A673 (cell line): ENCODE results near the gene MVB12A. TPM values are rescaled to one million over a fixed set of nuclear protein-coding genes. Genes with fewer than 3 reads are reported as not detected.

Source experiments
- BruUV-seq: library from RNA; stranded (reverse); fragments of 400-500 nt; replicated peaks from 2 replicates; lab custom pipeline; 2021; lab: Mats Ljungman, UMichigan
- CTCF ChIA-PET: fragments of 300-600 bp; sonication (Branson Sonifier 250); formaldehyde crosslinking; loops from one replicate; lab custom pipeline; 2022; ENCODE audit warnings: antibody characterized with exemption; lab: Charles Lee
- POLR2A ChIA-PET: fragments of 300-600 bp; sonication (Branson Sonifier 250); formaldehyde crosslinking; loops from one replicate; lab custom pipeline; 2022; ENCODE audit warnings: antibody characterized with exemption; ENCODE audit not compliant: low non-redundant PET; lab: Charles Lee
- DNase-seq: peaks from one replicate; pipeline ENCODE4 v3.0.0-alpha.2; 2015; ENCODE audit warnings: low spot score
- H3K27ac ChIP-seq: fragments of 200-600 bp; sonication (generic); 2 replicates; pipeline ENCODE4 v1.5.1; 2016; ENCODE audit warnings: mixed run types, low read depth, mild to moderate bottlenecking, mixed read lengths, antibody characterized with exemption, low read length; ENCODE audit not compliant: poor library complexity, severe bottlenecking
- H3K27me3 ChIP-seq: fragments of 200-600 bp; sonication (generic); replicated peaks from 2 replicates; pipeline ENCODE4 v1.6.1; 2017; ENCODE audit warnings: mixed run types, low read depth, mild to moderate bottlenecking, mixed read lengths, antibody characterized with exemption, low read length; ENCODE audit not compliant: insufficient read depth, poor library complexity
- H3K36me3 ChIP-seq: fragments of 200-600 bp; sonication (generic); 2 replicates; pipeline ENCODE4 v1.6.1; 2016; ENCODE audit warnings: mixed run types, mild to moderate bottlenecking, mixed read lengths, antibody characterized with exemption, low read length; ENCODE audit not compliant: insufficient read depth, poor library complexity, severe bottlenecking
- H3K4me1 ChIP-seq: fragments of 200-600 bp; sonication (generic); 2 replicates; pipeline ENCODE4 v1.6.1; 2017; ENCODE audit warnings: mixed run types, mild to moderate bottlenecking, mixed read lengths, antibody characterized with exemption, low read length; ENCODE audit not compliant: insufficient read depth, poor library complexity, severe bottlenecking
- H3K4me3 ChIP-seq: fragments of 200-600 bp; sonication (generic); 2 replicates; pipeline ENCODE4 v1.5.1; 2016; ENCODE audit warnings: low read depth, mixed run types, mild to moderate bottlenecking, mixed read lengths, low read length; ENCODE audit not compliant: poor library complexity, severe bottlenecking
- H3K9me3 ChIP-seq: fragments of 200-600 bp; sonication (generic); 2 replicates; pipeline ENCODE4 v1.6.1; 2016; ENCODE audit warnings: mixed run types, low read depth, mild to moderate bottlenecking, mixed read lengths, antibody characterized with exemption, low read length; ENCODE audit not compliant: poor library complexity, severe bottlenecking
- EZH2 ChIP-seq: fragments of 200-600 bp; sonication (generic); IDR thresholded peaks from 2 replicates; pipeline ENCODE4 v1.6.1; 2017; ENCODE audit warnings: borderline replicate concordance, low read depth, mild to moderate bottlenecking, mixed read lengths, antibody characterized with exemption, low read length; ENCODE audit not compliant: poor library complexity, severe bottlenecking
- intact Hi-C: fragments of 100-400 bp; cut with micrococcal nuclease; formaldehyde crosslinking; loops from one replicate; pipeline ENCODE4 v1.10.0; 2022; ENCODE audit not compliant: unreplicated experiment
- total RNA-seq: library from RNA; stranded (reverse); gene quantifications from 2 replicates; pipeline ENCODE4 v1.2.3, GENCODE V29; 2021
- TF ChIP-seq, protein P1 (sequence below): fragments of 300-800, 200-600 bp; sonication (generic); conservative IDR thresholded peaks from 2 replicates; pipeline ENCODE4 v1.5.1; 2017; ENCODE audit warnings: low read depth, mild to moderate bottlenecking, antibody characterized with exemption, low read length, moderate library complexity, mixed read lengths

The MVB12A gene
- total RNA-seq, 1 experiment from 2014 or later = 39.5 TPM

DNA sequence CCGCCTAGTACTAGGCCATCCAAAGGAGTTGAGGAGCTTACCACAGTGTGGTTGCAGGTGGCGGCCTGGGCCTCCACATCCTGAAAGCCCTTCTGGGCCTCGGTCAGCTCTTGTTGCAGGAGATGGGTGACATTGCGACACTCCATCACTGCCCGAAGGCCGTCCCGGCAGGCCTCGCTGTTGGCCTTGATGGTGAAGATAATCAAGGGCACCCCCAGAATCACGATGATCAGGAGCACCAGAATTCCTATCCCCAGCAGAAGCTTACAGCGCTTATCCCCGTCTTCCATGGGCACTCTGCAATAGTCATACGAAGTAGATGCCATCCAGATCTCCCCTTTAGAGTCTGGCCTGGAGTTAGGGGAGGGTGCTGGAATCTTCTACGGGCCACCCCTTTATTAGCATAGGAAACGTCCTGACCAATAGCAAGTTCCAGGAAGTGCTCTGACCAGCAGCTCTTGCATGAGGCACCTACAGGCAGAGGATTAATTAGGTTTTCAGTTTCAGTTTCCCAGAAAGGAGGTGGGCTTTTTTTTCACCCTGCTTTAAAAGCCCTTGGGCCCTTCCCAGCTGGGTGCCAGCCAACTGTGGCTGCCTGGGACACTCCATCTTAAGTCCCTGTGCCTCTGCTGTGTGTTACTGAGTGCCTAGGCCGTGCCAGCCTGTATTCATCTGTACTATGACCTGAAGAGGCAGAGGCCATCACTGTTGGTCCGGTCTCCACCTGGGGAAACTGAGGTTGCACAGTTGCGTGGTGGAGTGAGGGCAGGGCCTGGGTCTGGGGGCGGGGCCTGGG lies 14.4 kb upstream of the MVB12A start, which contains the start of gene BST2:
Gene BST2 (minus strand): TSS at position 381 of the 796 bp plus-strand sequence. CDS start 55 bp downstream, at position 326.
- POLR2A ChIA-PET = no interaction called here
- Histone ChIP-seq H3K4me1 (peaks cover 13% of the 10 kb centered on the region), H3K9me3 (no peaks in the 10 kb centered on the region), H3K36me3 (no peaks in the 10 kb centered on the region), H3K4me3 (no peak within 1 kb of the TSS), H3K27ac (peak within 1 kb of the TSS; percentile 62), H3K27me3 (no peaks in the 10 kb centered on the region)
- intact Hi-C loops = no loop called here
- CTCF ChIA-PET = no interaction called here
- no TSS peak for BruUV-seq
- DNase-seq = peak; percentile 50
- TF ChIP-seq, protein P1, sequence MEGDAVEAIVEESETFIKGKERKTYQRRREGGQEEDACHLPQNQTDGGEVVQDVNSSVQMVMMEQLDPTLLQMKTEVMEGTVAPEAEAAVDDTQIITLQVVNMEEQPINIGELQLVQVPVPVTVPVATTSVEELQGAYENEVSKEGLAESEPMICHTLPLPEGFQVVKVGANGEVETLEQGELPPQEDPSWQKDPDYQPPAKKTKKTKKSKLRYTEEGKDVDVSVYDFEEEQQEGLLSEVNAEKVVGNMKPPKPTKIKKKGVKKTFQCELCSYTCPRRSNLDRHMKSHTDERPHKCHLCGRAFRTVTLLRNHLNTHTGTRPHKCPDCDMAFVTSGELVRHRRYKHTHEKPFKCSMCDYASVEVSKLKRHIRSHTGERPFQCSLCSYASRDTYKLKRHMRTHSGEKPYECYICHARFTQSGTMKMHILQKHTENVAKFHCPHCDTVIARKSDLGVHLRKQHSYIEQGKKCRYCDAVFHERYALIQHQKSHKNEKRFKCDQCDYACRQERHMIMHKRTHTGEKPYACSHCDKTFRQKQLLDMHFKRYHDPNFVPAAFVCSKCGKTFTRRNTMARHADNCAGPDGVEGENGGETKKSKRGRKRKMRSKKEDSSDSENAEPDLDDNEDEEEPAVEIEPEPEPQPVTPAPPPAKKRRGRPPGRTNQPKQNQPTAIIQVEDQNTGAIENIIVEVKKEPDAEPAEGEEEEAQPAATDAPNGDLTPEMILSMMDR = no peak
- TF ChIP-seq EZH2 = no peak

DNA sequence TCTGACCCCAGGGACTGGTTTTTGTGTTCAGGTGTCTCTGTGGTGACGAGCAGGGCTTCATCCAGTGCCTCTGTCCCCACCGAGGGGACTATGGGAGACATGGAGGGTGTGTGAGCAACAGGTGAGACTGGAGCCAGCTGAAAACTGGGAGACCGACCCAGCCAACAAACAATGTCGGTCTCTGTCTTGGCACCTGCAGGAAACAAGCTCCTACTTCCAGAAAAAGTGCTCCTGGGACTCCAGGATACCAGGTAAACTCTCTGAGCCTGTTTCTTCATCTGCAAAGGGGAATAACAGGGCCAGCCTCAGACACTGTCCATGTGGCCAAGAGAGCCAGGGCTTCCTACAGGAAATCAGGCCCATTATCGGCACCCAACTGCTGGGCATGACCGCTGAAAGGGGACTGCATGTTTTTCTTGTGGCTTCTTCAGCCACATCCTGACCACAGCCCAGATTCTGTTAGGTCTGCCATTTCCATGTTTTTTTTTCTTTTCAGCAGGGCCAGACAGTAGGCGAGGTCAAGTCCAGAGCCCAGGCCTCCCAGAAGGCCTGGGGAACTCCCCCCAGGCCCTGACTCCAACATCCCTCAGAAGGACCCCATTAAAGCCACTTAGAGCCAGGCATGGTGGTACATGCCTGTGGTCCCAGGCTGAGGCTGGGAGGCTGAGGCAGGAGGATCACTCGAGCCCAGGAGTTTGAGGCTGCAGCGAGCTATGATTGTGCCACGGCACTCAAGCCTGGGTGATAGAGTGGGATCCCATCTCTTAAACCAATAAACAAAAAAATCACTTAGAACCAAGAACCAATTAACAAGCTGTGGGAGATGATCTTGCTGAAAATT lies 13.6 kb upstream of the MVB12A start:
- TF ChIP-seq, protein P1 = no peak
- TF ChIP-seq EZH2 = no peak
- BruUV-seq = no TSS peak
- CTCF ChIA-PET = no interaction called here
- Histone ChIP-seq H3K4me3 (no peak overlapping the region), H3K36me3 (no peaks in the 10 kb centered on the region), H3K27ac (peak overlapping the region; percentile 62), H3K4me1 (peaks cover 13% of the 10 kb centered on the region), H3K9me3 (no peaks in the 10 kb centered on the region), H3K27me3 (no peaks in the 10 kb centered on the region)
- intact Hi-C loops = no loop called here
- no peak for DNase-seq
- POLR2A ChIA-PET = no interaction called here

DNA sequence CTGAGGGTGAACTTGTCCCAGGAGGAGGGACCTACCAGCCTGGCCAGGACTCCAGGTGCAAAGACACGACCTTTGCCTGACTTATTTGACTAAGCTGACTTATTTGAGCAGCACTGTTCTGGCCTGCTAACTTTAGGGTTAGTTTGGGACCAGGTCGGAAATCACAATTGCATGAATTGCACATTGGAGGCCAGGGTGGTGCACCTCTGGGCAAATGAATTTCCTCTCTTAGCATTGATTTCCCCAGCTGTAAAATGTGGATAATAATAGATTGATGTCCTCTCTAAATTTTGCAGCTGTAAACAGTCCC lies 13.0 kb upstream of the MVB12A start:
- H3K36me3 ChIP-seq = no peaks in the 10 kb centered on the region
- intact Hi-C loops = no loop called here
- H3K4me1 ChIP-seq = peaks cover 13% of the 10 kb centered on the region
- no peak for DNase-seq
- ChIA-PET POLR2A (no interaction called here), CTCF (no interaction called here)
- H3K9me3 ChIP-seq = no peaks in the 10 kb centered on the region
- TF ChIP-seq, protein P1 = no peak
- TF ChIP-seq EZH2 = no peak
- H3K4me3 ChIP-seq = no peak overlapping the region
- no TSS peak for BruUV-seq
- no peak overlapping the region for H3K27ac ChIP-seq
- H3K27me3 ChIP-seq = no peaks in the 10 kb centered on the region
